ENCODE data around the gene ARL6.
"Not testable (repeated sequence)": the region's sequence is repeated elsewhere in the genome, so short reads cannot be mapped to it uniquely, and the experiment has no call there.

The ARL6 gene

GRCh38 chr3:97825101-97825500 is 60.5 kb downstream of the ARL6 start:
- TF ChIP-seq CTCF (IDR thresholded peaks at IDR 0.05; ENCODE audit: low read depth, low read length, missing control alignments) = no peak
- no peak overlapping the region for H3K4me3 ChIP-seq (ENCODE audit: low read depth, low read length)
- DNase-seq (ENCODE audit: low read depth) = no peak

- no peak overlapping the region for H3K4me3 ChIP-seq (ENCODE audit: low read depth, low read length)
- DNase-seq (ENCODE audit: low read depth) = no peak
- TF ChIP-seq CTCF (IDR thresholded peaks at IDR 0.05; ENCODE audit: low read depth, low read length, missing control alignments) = no peak
Observed at GRCh38 chr3:97827741-97828471, 63.3 kb downstream of the ARL6 start.

- TF ChIP-seq CTCF (IDR thresholded peaks at IDR 0.05; ENCODE audit: low read depth, low read length, missing control alignments) = no peak
- H3K4me3 ChIP-seq (ENCODE audit: low read depth, low read length) = no peak overlapping the region
- DNase-seq (ENCODE audit: low read depth) = no peak
Observed at GRCh38 chr3:97829198-97829597, 64.6 kb downstream of the ARL6 start.

DNA sequence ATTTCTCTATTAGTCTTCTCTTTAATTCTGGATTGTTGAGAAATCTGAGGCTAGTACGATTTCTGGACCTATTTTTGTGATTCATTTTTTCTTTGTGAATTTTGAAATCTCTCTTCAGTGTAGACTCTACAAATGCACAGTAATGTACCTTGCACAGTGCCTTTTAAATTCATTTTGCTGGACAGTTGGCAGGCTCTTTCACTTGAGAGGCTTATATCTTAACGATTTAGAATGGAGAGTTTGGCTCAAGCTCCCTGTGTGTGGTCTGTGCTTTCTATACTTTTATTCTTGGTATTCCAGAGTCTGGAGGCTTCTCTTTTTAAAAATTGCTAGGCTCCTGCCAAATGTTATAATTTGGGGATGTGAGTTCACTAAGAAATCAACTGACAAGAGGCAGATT is 66.1 kb downstream of the ARL6 start:
- no peak for TF ChIP-seq CTCF (IDR thresholded peaks at IDR 0.05; ENCODE audit: low read depth, low read length, missing control alignments)
- no peak overlapping the region for H3K4me3 ChIP-seq (ENCODE audit: low read depth, low read length)
- DNase-seq (ENCODE audit: low read depth) = no peak

- no peak for DNase-seq (ENCODE audit: low read depth)
- TF ChIP-seq CTCF (IDR thresholded peaks at IDR 0.05; ENCODE audit: low read depth, low read length, missing control alignments) = no peak
- no peak overlapping the region for H3K4me3 ChIP-seq (ENCODE audit: low read depth, low read length)
Observed at GRCh38 chr3:97831140-97831539, 66.6 kb downstream of the ARL6 start.

DNA sequence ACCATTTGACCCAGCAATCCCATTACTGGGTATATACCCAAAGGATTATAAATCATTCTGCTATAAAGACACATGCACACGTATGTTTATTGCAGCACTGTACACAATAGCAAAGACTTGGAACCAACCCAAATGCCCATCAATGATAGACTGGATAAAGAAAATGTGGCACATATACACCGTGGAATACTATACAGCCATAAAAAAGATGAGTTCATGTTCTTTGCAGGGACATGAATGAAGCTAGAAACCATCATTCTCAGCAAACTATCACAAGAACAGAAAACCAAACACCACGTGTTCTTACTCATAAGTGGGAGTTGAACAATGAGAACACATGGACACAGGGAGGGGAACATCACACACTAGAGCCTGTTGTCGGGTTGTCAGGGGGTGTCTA is 68.6 kb downstream of the ARL6 start:
- H3K4me3 ChIP-seq (ENCODE audit: low read depth, low read length); DNase-seq (ENCODE audit: low read depth): not testable (repeated sequence)

DNA sequence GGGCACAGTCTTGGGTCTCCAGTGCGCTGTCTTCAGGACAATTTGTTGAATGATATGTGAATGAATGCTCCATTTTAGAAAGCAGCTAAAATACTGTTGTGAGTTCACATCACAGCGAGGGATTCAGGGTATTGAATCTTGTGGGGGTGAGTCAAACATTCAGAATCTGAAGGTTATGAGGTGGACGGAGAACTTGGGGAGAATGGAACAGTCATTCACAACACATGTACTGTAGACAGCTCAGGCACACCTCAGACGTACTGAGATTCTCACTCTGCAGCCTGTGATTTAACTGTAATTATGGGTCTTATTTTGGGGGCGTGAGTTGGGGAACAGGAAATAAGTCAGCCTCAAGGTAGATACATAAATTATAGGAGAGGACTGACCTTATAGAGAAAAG is 71.2 kb downstream of the ARL6 start:
- H3K4me3 ChIP-seq (ENCODE audit: low read depth, low read length) = no peak overlapping the region
- no peak for DNase-seq (ENCODE audit: low read depth)
- TF ChIP-seq CTCF (IDR thresholded peaks at IDR 0.05; ENCODE audit: low read depth, low read length, missing control alignments) = no peak

Measured in GM12864 (cell line).